Suprapubic skin (tissue), 4 donors: ENCODE results near the gene TMEM125. TPM values are rescaled to one million over a fixed set of nuclear protein-coding genes. Genes with fewer than 3 reads are reported as not detected.

Source experiments
- DNase-seq, 2 donors: peaks; one replicate each; pipeline ENCODE4 v3.0.0-alpha.2; 2019; ENCODE audit warnings: low spot score in 2 of 2
- H3K27ac ChIP-seq: fragments of 200-600 bp; sonication (generic); one replicate; pipeline ENCODE4 v1.5.1; 2019
- H3K27me3 ChIP-seq: fragments of 200-600 bp; sonication (generic); one replicate; pipeline ENCODE4 v1.5.1; 2019
- H3K36me3 ChIP-seq: fragments of 200-600 bp; sonication (generic); one replicate; pipeline ENCODE4 v1.5.1; 2019
- H3K4me1 ChIP-seq: fragments of 200-600 bp; sonication (generic); one replicate; pipeline ENCODE4 v1.5.1; 2019
- H3K4me3 ChIP-seq: fragments of 200-600 bp; sonication (generic); one replicate; pipeline ENCODE4 v1.5.1; 2019; ENCODE audit warnings: mild to moderate bottlenecking
- H3K9me3 ChIP-seq: fragments of 200-600 bp; sonication (generic); one replicate; pipeline ENCODE4 v1.5.1; 2019
- CTCF ChIP-seq, 2 donors: fragments of 200-600 bp in 1 of 2; fragments of 450-650 bp in 1 of 2; sonication (generic) in 1 of 2; IDR thresholded peaks; one replicate each; pipeline ENCODE4 v1.5.1; 2016 to 2019; ENCODE audit warnings: antibody characterized with exemption in 2 of 2, mild to moderate bottlenecking in 1 of 2, moderate library complexity in 1 of 2
- EP300 ChIP-seq: sonication (generic); formaldehyde crosslinking; IDR thresholded peaks from one replicate; pipeline ENCODE4 v1.6.1; 2017; ENCODE audit warnings: antibody characterized with exemption
- POLR2A ChIP-seq, 2 donors: fragments of 450-650 bp; IDR thresholded peaks; one replicate each; pipeline ENCODE4 v1.6.1; 2017; ENCODE audit warnings: antibody characterized with exemption in 2 of 2, mild to moderate bottlenecking in 2 of 2, moderate library complexity in 2 of 2
- POLR2AphosphoS5 ChIP-seq, 3 donors: sonication (generic); formaldehyde crosslinking; IDR thresholded peaks; one replicate each; pipeline ENCODE4 v1.6.1; 2017; ENCODE audit warnings: antibody characterized with exemption in 3 of 3
- WGBS: methylation state at CpG from one replicate; pipeline ENCODE4 v1.1.5; 2018; 5-methylcytosine and 5-hydroxymethylcytosine counted together
- total RNA-seq, 4 donors: library from RNA; depleted of rRNA; stranded (reverse); fragments of >200 nt; gene quantifications; one replicate each; pipeline ENCODE4 v1.1.0, GENCODE V29; 2016

TMEM125 gene
- total RNA-seq, 4 donors from 2014 or later, result 5.7 to 27.1 (median 14.8) TPM

GRCh38 chr1:43253876-43254275 is 15.9 kb upstream of the TMEM125 start:
- H3K4me3 ChIP-seq, result no peak overlapping the region
- H3K27ac ChIP-seq, result no peak overlapping the region
- TF ChIP-seq CTCF (IDR thresholded peaks at IDR 0.05), result no peak
- no peak for TF ChIP-seq POLR2A (IDR thresholded peaks at IDR 0.05)
- no peak for TF ChIP-seq POLR2AphosphoS5 (IDR thresholded peaks at IDR 0.05)
- no peak for TF ChIP-seq EP300
- no peaks in the 10 kb centered on the region for H3K36me3 ChIP-seq
- WGBS, result 90% methylated on average over 6 of the region's 8 CpGs
- no peaks in the 10 kb centered on the region for H3K4me1 ChIP-seq
- H3K27me3 ChIP-seq, result no peaks in the 10 kb centered on the region
- H3K9me3 ChIP-seq, result no peaks in the 10 kb centered on the region
- peak in 1 of 2 donors; percentile 14 for DNase-seq

- Histone ChIP-seq H3K4me1 (no peaks in the 10 kb centered on the region), H3K36me3 (no peaks in the 10 kb centered on the region), H3K27me3 (no peaks in the 10 kb centered on the region), H3K27ac (no peak overlapping the region), H3K9me3 (no peaks in the 10 kb centered on the region), H3K4me3 (no peak overlapping the region)
- 73% methylated on average over 10 of the region's 10 CpGs for WGBS
- TF ChIP-seq CTCF (IDR thresholded peaks at IDR 0.05) (no peak), POLR2A (IDR thresholded peaks at IDR 0.05) (no peak), POLR2AphosphoS5 (IDR thresholded peaks at IDR 0.05) (no peak), EP300 (no peak)
- no peak for DNase-seq
Measured at GRCh38 chr1:43255438-43256210, 14.2 kb upstream of the TMEM125 start.

GRCh38 chr1:43256675-43257570 is 12.9 kb upstream of the TMEM125 start:
- Histone ChIP-seq H3K27ac (no peak overlapping the region), H3K4me1 (no peaks in the 10 kb centered on the region), H3K9me3 (no peaks in the 10 kb centered on the region), H3K36me3 (no peaks in the 10 kb centered on the region), H3K27me3 (no peaks in the 10 kb centered on the region), H3K4me3 (no peak overlapping the region)
- no peak for DNase-seq
- WGBS, result 78% methylated on average over 8 of the region's 8 CpGs
- no peak for TF ChIP-seq POLR2A (IDR thresholded peaks at IDR 0.05)
- TF ChIP-seq CTCF (IDR thresholded peaks at IDR 0.05), result no peak
- TF ChIP-seq POLR2AphosphoS5 (IDR thresholded peaks at IDR 0.05), result no peak
- TF ChIP-seq EP300, result no peak

GRCh38 chr1:43258370-43258769 is 11.4 kb upstream of the TMEM125 start:
- WGBS, result 82% methylated on average over 3 of the region's 3 CpGs
- no peak overlapping the region for H3K27ac ChIP-seq
- H3K9me3 ChIP-seq, result no peaks in the 10 kb centered on the region
- H3K27me3 ChIP-seq, result no peaks in the 10 kb centered on the region
- no peaks in the 10 kb centered on the region for H3K4me1 ChIP-seq
- no peaks in the 10 kb centered on the region for H3K36me3 ChIP-seq
- no peak for DNase-seq
- no peak overlapping the region for H3K4me3 ChIP-seq
- TF ChIP-seq POLR2AphosphoS5 (IDR thresholded peaks at IDR 0.05), result no peak

- TF ChIP-seq CTCF (IDR thresholded peaks at IDR 0.05) (no peak), POLR2A (IDR thresholded peaks at IDR 0.05) (no peak), EP300 (no peak), POLR2AphosphoS5 (IDR thresholded peaks at IDR 0.05) (no peak)
- Histone ChIP-seq H3K36me3 (no peaks in the 10 kb centered on the region), H3K9me3 (no peaks in the 10 kb centered on the region), H3K27ac (no peak overlapping the region), H3K4me3 (no peak overlapping the region), H3K4me1 (peaks cover 6% of the 10 kb centered on the region), H3K27me3 (no peaks in the 10 kb centered on the region)
- WGBS, result 83% methylated on average over 4 of the region's 4 CpGs
- DNase-seq, result no peak
Measured at GRCh38 chr1:43265431-43265830, 4.4 kb upstream of the TMEM125 start.
